HG03066 (cell line): ENCODE measurements around the gene KLF12.

Source experiments
- ATAC-seq: cut with Tn5 transposase; IDR thresholded peaks from one replicate; pipeline ENCODE4 v1.9.1; 2021; ENCODE audit warnings: low read depth; ENCODE audit not compliant: unreplicated experiment

The KLF12 gene

DNA sequence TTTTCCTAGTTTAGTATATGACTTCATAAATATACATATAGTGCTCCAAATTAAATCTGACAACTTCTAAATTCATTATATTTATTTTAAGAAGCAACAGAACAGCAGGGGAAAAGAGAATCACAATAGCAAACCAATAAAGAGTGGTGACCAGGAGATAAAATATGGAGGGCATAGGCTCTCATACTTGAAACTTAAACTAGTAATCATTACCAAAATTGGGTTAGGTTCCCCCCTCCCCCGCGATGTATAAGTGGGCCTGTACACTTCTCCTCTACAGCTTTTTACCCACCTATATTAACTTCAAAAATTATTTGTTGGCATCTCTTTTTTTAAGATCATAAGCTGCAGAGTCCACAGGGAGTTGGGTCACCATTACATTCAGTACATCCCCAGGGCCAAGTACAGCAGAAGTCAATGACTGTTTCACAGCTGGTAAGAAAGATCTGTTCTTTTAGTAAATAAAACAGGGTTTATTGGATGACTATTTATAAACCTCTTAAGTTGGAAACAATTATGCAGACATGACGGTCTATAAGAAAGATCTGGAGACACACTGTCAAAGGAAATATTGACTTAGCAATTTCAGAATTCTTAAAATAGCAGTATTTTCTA lies 29.4 kb downstream of the KLF12 start:
- no peak for ATAC-seq

DNA sequence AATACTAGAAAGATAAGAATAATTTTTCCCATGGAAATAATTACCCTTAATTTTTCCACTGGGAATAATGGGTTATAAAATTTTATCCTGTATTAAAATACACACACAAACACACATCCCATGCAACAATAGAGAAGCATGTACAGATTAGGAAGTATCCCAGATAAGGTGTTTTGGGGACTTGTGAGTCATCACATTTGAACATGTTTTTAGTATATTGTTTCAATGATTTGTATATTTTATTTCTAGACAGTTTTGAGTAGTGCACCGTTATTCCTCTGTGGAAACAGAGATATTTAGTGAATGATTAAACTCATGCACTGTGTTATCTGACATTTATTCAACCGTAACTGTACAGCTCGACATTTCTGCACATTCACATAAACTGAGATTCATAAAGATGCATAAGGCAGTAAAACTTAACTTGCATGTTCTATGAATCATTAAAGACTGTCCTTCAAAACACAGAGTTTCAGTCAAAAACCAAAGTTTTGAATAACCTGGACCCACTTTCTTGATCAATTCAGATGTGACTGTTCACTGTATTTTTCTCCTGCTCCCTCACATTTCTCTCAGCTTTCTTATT lies 30.1 kb downstream of the KLF12 start:
- ATAC-seq: no peak

DNA sequence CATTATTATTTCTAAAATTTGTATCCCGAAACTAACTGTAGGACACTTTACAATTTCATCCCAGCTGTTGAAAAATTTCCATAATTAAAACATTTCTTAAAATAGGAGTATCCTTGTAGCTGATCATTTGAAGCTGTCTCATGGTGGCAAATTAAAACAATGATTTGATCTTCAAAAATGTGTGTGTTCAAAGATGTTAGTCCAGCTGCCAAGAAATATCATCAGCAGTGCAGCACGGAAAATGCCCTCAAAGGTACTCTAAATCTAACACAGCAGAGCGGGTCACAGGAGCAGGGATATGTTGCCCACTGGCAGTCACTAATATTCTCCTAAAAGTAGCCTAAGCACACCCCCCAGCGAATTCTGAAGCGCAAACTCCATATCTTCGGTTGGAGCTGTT lies 31.0 kb downstream of the KLF12 start:
- ATAC-seq: no peak

DNA sequence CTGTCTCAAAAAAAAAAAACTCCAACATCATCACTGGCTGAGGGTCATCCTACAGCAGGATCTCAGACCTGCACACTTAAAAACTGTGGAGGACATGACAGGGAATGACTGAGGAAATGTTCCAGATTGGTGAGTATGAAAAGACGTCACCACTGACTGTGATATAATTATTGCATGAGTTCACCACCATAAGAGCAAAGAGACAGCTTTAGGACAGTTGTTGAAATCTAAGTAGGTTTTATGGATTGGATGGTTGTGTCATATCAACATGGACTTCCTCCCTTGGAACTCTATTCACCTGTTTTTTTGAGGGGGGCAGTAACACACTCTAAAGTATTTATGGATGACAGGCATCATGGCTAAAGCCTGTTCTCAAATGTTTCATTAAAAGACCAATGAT lies 31.5 kb downstream of the KLF12 start:
- no peak for ATAC-seq

DNA sequence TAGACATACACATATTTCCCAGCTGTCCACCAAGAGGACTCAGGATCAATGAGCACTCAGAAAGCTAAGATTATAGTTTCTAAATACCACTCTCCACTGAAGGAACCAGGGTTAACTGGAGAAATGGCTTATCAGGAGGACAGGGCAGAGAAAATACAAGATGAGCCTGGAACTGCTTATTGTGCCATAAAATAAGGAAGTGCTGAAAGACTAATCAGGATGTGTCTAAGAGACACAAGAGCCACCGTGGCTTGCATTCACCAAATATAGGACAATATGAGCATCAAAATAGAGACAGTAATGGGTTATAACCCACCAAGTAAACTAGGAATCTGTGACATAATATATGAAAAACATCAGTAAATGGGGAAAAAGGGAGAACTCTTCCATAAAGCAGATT lies 32.8 kb downstream of the KLF12 start:
- no peak for ATAC-seq

DNA sequence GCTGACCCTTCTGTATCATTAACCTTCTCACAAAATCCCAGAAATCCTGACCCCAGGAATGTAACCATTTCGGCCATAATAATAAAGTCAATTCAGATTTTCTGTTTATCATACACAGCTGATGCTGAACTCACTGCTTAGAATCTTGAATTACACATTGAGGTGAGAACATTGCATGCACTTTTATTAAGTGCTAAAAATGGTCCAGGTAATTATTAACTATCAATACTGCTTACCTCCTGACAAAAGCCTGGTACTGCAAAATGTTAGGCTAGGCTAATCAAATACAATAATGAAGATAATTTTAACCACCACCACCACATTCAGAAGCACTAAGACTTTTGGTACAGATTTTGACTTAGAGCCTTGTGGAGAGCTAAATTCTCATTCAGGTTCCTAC lies 36.1 kb downstream of the KLF12 start:
- ATAC-seq: no peak

DNA sequence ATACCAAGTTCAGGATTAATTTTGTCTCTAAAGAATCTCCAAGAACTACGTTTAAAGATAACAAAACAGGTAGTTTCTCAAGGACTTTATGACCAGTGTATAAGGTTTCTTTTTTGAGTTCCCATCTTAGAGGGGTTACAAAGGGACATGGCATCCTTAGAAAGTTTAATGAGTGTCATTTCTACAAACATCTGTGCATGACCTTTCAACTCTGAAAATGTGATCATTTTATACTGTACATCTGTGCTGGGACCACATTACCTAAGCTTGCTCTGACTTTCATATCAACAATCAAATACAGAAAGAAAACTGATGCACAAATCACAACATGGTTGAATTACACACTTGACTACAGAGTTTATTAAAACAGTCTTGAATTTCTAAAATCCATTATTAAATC lies 37.1 kb downstream of the KLF12 start:
- no peak for ATAC-seq

DNA sequence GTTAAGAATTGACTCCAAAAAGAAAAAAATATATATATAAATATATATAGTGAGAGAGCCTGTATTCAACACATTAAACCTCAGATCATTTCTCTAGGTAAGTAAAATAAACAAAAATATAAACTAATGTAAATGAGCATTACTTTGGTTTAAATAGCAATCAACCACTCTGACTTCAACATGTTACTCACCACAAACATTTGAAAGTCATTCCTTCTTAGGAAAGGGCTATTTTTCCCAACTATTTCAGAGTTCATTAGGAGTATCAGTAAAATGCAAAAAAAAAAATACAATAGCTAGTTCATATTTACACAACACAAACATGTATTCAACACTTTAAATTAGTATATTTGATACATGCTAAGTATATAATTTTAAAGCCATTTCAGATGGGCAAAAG lies 40.5 kb downstream of the KLF12 start:
- no peak for ATAC-seq

DNA sequence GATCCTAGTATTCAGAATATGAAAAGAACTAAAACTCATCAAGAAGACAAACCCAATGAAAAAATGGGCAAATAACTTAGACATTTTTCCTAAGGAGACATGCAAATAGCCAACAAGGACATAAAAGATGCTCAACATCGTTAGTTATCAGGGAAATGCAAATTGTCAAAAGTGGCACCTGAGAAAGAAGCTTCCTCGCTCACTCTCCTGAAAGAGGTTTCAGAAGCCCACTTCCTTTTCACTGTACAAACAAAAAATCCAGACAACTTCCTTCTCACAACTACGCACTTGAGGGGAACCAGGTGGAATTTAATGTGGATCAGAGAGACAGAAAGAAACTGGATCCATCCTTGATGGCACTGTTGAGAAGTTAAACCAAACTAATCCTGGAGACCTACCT lies 41.5 kb downstream of the KLF12 start:
- ATAC-seq: no peak

DNA sequence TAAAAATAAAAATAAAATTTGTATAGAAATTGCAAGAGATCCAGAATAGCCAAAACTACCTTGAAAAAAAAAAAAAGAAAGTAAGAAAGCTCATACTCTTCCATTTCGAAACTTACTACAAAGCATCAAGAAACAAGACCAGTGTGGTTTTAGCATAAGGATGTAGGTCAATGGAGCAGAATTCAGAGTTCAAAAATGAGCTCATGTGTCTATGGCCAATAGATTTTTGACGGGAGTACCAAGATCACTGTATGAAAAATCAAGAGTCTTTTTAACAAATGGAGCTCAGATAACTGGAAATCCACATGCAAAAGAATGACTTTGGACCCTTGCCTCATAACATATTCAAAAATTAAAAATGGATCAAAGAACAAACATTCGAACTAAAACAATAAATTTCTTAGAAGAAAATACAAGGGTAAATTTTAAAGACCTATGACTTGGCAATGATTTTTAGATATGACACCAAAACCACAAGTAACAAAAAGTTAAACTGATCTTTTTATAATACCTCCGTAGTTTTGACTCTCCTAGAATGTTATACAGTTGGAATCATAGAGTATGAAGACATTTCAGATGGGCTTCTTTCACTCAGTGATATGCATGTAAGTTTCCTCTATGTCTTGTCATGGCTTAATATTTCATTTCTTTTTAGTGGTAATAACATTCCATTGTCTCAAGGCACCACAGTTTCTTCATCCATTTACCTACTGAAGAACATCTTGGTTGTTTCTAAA lies 43.2 kb downstream of the KLF12 start:
- no peak for ATAC-seq

DNA sequence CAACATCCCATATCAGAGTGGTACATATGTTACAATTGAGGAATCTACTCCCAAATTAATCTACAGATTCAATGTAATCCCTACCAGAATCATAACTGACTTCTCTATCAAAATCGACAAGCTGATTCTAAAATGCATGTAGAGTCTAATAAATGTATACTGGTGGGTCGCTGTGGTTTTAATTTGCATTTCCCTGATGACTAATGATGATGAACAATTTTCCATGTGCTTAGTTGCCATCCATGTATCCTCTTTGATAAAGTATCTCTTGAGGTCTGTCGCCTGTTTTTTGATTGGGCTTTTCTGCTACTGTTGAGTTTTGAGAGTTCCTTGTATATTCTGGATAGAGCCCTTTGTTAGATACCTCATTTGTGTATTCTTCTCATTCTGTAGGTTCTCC lies 43.8 kb downstream of the KLF12 start:
- no peak for ATAC-seq

DNA sequence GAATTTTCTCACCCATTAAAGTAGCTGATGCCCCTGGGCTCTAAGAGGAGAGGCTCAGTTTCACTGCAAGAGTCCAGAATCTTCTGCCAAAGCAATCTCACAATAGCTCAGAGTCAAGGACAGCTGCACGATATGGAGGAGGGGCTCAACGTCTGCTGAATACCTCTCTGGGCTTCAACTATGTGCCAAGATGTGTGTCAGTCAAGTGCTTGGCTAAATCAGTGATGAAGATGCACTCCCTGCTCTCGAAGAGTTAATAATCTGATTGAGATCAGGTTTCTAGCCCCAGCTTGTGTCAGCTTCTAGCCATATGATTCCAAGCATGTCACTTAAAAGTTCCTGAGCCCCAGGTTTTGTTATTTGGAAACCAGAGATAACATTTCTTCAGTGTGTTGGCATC lies 46.8 kb downstream of the KLF12 start:
- ATAC-seq: no peak
